CD4-positive, alpha-beta T cell (primary cell): ENCODE measurements around the gene STRN4. TPM values are rescaled to one million over a fixed set of nuclear protein-coding genes. Genes with fewer than 3 reads are reported as not detected.
A peak's percentile ranks its signal among the peaks of the same experiment; 100 is the strongest.

Source experiments
- ATAC-seq: fragments of 200-7000 bp; cut with Tn5 transposase; one replicate; pipeline ENCODE4 v1.10.0; 2022; ENCODE audit warnings: mild to moderate bottlenecking; ENCODE audit not compliant: poor library complexity
- CTCF ChIA-PET: fragments of 350-600 bp; sonication (Branson Sonifier 250); formaldehyde crosslinking; loops from one replicate; lab custom pipeline; 2021; ENCODE audit warnings: antibody characterized with exemption, inconsistent platforms; lab: Charles Lee
- POLR2A ChIA-PET: fragments of 350-600 bp; sonication (Branson Sonifier 250); formaldehyde crosslinking; loops from one replicate; lab custom pipeline; 2021; ENCODE audit warnings: antibody characterized with exemption, inconsistent platforms; lab: Charles Lee
- DNase-seq, 14 experiments: peaks; one replicate each; pipeline ENCODE4 v3.0.0-alpha.2; 2013 to 2020; ENCODE audit warnings: mixed read lengths in 2 of 14
- H3K27ac ChIP-seq, 2 donors: one replicate each; pipeline versions ENCODE4 v1.5.1 to v1.7.0; 2013; ENCODE audit warnings: low read length in 2 of 2, low read depth in 1 of 2, mild to moderate bottlenecking in 1 of 2
- H3K27me3 ChIP-seq, 2 experiments: 1 replicate in 1 of 2; 2 replicates in 1 of 2; pipeline versions ENCODE4 v1.6.1 to v1.7.0; 2013; ENCODE audit warnings: low read length in 2 of 2, control low read depth in 1 of 2, mild to moderate bottlenecking in 1 of 2, moderate library complexity in 1 of 2; ENCODE audit not compliant: insufficient read depth in 2 of 2, control insufficient read depth in 1 of 2
- H3K36me3 ChIP-seq: one replicate; pipeline ENCODE4 v1.6.1; 2013; ENCODE audit warnings: low read length, control low read depth; ENCODE audit not compliant: insufficient read depth
- H3K4me1 ChIP-seq: one replicate; pipeline ENCODE4 v1.6.1; 2013; ENCODE audit warnings: low read length, control low read depth; ENCODE audit not compliant: insufficient read depth
- H3K4me3 ChIP-seq: one replicate; pipeline ENCODE4 v1.5.1; 2013; ENCODE audit warnings: mild to moderate bottlenecking, low read length, moderate library complexity
- H3K9me3 ChIP-seq, 2 experiments: 1 replicate in 1 of 2; 2 replicates in 1 of 2; pipeline versions ENCODE4 v1.6.1 to v1.7.0; 2013; ENCODE audit warnings: low read length in 2 of 2, mild to moderate bottlenecking in 2 of 2, control low read depth in 1 of 2, moderate library complexity in 1 of 2; ENCODE audit not compliant: control insufficient read depth in 1 of 2, insufficient read depth in 1 of 2
- H3K27ac Mint-ChIP-seq: one replicate; pipeline ENCODE4 v1.8.0; 2020; ENCODE audit warnings: mixed read lengths
- H3K27me3 Mint-ChIP-seq: one replicate; pipeline ENCODE4 v1.8.0; 2021; ENCODE audit warnings: mixed read lengths
- H3K36me3 Mint-ChIP-seq: one replicate; pipeline ENCODE4 v1.8.0; 2021; ENCODE audit warnings: low read depth, mixed read lengths
- H3K4me1 Mint-ChIP-seq: one replicate; pipeline ENCODE4 v1.8.0; 2021; ENCODE audit warnings: low read depth, mixed read lengths
- H3K4me3 Mint-ChIP-seq: one replicate; pipeline ENCODE4 v1.8.0; 2020; ENCODE audit warnings: mild to moderate bottlenecking, mixed read lengths
- H3K9me3 Mint-ChIP-seq: one replicate; pipeline ENCODE4 v1.8.0; 2020; ENCODE audit warnings: mixed read lengths
- CTCF ChIP-seq: fragments of 200-600 bp; IDR thresholded peaks from one replicate; pipeline ENCODE4 v1.8.0; 2022; ENCODE audit warnings: antibody characterized with exemption, mild to moderate bottlenecking
- intact Hi-C, 2 experiments: fragments of 100-400 bp; cut with DNase I in 1 of 2; cut with micrococcal nuclease in 1 of 2; formaldehyde crosslinking; loops; one replicate each; pipeline versions ENCODE4 v1.15.1 to v1.9.0; 2023 to 2025; cut with DNase I, micrococcal nuclease
- total RNA-seq, 174 experiments: library from RNA in 2 of 174; stranded (reverse) in 2 of 174; gene quantifications; one replicate each; pipeline ENCODE4 v1.2.3 and lab custom pipeline; 2021 to 2026

STRN4 gene
- total RNA-seq, 2 experiments from 2014 or later: 90.0 to 94.0 TPM

- ChIA-PET CTCF (interaction anchor here (1.5 to 3.7 kb wide), 2 partner anchors 18 to 53 kb away, joined by 3 to 16 read pairs; no protein-coding TSS in a partner anchor), POLR2A (interaction anchor here (0.6 to 2.3 kb wide), 10 partner anchors 33 to 438 kb away, joined by 3 to 9 read pairs (median 4); partner anchors contain the start of genes AP2S1, DACT3 and ZC3H4)
- intact Hi-C loops: loop anchor here (5.0 to 10.0 kb wide), 4 partner anchors 35 to 1537 kb away; partner anchors contain the start of genes CCDC9 (in 1 of the 2), EMP3 (in 1 of the 2) and TMEM160 (in 1 of the 2)
- no peak for TF ChIP-seq CTCF
- H3K27ac Mint-ChIP-seq: peak overlapping the region; percentile 86
- H3K4me1 Mint-ChIP-seq: peaks cover 63% of the 10 kb centered on the region
- Histone ChIP-seq H3K27ac (peak overlapping the region; percentile 72 to 78), H3K9me3 (no peaks in the 10 kb centered on the region), H3K36me3 (peaks cover 15% of the 10 kb centered on the region), H3K27me3 (no peaks in the 10 kb centered on the region), H3K4me1 (peaks cover 73% of the 10 kb centered on the region), H3K4me3 (peak overlapping the region; percentile 76)
- peaks cover 19% of the 10 kb centered on the region for H3K36me3 Mint-ChIP-seq
- H3K9me3 Mint-ChIP-seq: no peaks in the 10 kb centered on the region
- H3K27me3 Mint-ChIP-seq: no peaks in the 10 kb centered on the region
- ATAC-seq: no peak
- peak overlapping the region; percentile 93 for H3K4me3 Mint-ChIP-seq
- peak in 8 of 14 experiments; percentile 15 to 60 (median 36) for DNase-seq
These were observed 41.3 kb upstream of the STRN4 start for GRCh38 chr19:46787331-46788261.

- intact Hi-C loops: loop anchor here (5.0 to 10.0 kb wide), 4 partner anchors 35 to 1538 kb away; partner anchors contain the start of genes CCDC9 (in 1 of the 2), EMP3 (in 1 of the 2) and TMEM160 (in 1 of the 2)
- H3K27me3 ChIP-seq: no peaks in the 10 kb centered on the region
- H3K4me3 Mint-ChIP-seq: peak overlapping the region; percentile 93
- CTCF ChIA-PET: interaction anchor here (1.5 to 3.7 kb wide), 2 partner anchors 17 to 53 kb away, joined by 3 to 16 read pairs; no protein-coding TSS in a partner anchor
- H3K36me3 ChIP-seq: peaks cover 20% of the 10 kb centered on the region
- TF ChIP-seq CTCF: no peak
- POLR2A ChIA-PET: interaction anchor here (2.3 kb wide), 1 partner anchor 33 kb away, joined by 9 read pairs; no protein-coding TSS in a partner anchor
- H3K4me1 Mint-ChIP-seq: peaks cover 58% of the 10 kb centered on the region
- H3K4me3 ChIP-seq: peak overlapping the region; percentile 76
- peaks cover 20% of the 10 kb centered on the region for H3K36me3 Mint-ChIP-seq
- ATAC-seq (no peak), DNase-seq (no peak)
- H3K27me3 Mint-ChIP-seq: no peaks in the 10 kb centered on the region
- H3K27ac Mint-ChIP-seq: peak overlapping the region; percentile 83
- H3K9me3 ChIP-seq: no peaks in the 10 kb centered on the region
- peaks cover 71% of the 10 kb centered on the region for H3K4me1 ChIP-seq
- H3K9me3 Mint-ChIP-seq: no peaks in the 10 kb centered on the region
- H3K27ac ChIP-seq: peak overlapping the region; percentile 72 to 78
These were observed 40.7 kb upstream of the STRN4 start for GRCh38 chr19:46787040-46787330.

GRCh38 chr19:46786236-46787039 lies 40.2 kb upstream of the STRN4 start:
- H3K4me1 ChIP-seq: peaks cover 65% of the 10 kb centered on the region
- Mint-ChIP-seq H3K36me3 (peaks cover 26% of the 10 kb centered on the region), H3K9me3 (no peaks in the 10 kb centered on the region), H3K4me3 (peak overlapping the region; percentile 93), H3K27me3 (no peaks in the 10 kb centered on the region), H3K4me1 (peaks cover 55% of the 10 kb centered on the region), H3K27ac (peak overlapping the region; percentile 83)
- no peaks in the 10 kb centered on the region for H3K9me3 ChIP-seq
- no peak for TF ChIP-seq CTCF
- intact Hi-C loops: loop anchor here (1.0 to 10.0 kb wide), 5 partner anchors 36 to 1538 kb away; partner anchors contain the start of genes CCDC9 (in 1 of the 2), EMP3 (in 1 of the 2) and TMEM160 (in 1 of the 2)
- H3K27me3 ChIP-seq: no peaks in the 10 kb centered on the region
- peak overlapping the region; percentile 76 for H3K4me3 ChIP-seq
- H3K27ac ChIP-seq: peak overlapping the region; percentile 72 to 78
- peaks cover 25% of the 10 kb centered on the region for H3K36me3 ChIP-seq
- peak; percentile 68 for ATAC-seq
- peak; percentile 44 to 93 (median 74) for DNase-seq
- ChIA-PET CTCF (interaction anchor here (3.7 kb wide), 1 partner anchor 54 kb away, joined by 16 read pairs; no protein-coding TSS in a partner anchor), POLR2A (interaction anchor here (1.2 kb wide), 1 partner anchor 327 kb away, joined by 3 read pairs; the partner anchor contains the start of gene ZC3H4)
